ENCODE measurements around the gene SPRED2.

DNA sequence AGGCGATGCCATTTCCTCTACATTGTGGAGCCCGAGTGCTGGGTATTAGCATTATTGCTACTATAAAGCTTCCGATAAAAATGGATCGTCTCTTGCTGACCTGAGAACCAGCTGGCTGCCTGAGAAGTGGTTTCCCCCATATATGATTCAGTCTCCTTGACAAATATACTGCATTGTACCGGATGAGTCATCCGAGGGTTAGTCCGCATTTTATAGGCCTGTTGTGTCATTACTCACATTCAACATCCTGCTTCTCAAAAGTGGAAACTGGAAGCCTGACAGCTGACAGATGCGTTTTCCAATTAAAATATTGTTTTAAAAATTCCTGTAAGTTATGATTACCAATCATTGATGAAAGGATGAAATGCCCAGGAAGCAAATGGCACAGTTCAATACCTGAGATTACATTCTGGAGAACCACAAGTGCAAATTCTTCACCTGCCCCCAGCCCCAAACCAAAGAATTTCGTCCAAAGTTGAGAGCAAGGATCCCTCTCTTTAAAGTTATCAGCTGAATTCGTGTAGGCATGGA is 65.7 kb downstream of the SPRED2 start:
- no peak for TF ChIP-seq YY1 (IDR thresholded peaks at IDR 0.05; ENCODE audit: insufficient read depth, insufficient read length)
- no peak for TF ChIP-seq ZNF274 (IDR thresholded peaks at IDR 0.05; ENCODE audit: low read depth, low read length)
- no peak for TF ChIP-seq SUZ12 (IDR thresholded peaks at IDR 0.05; ENCODE audit: extremely low read depth, insufficient read depth, insufficient read length)
